HT-29 (cell line): ENCODE data around the gene YTHDF1. TPM values are rescaled to one million over a fixed set of nuclear protein-coding genes. Genes with fewer than 3 reads are reported as not detected.
"Not testable (repeated sequence)": the region's sequence is repeated elsewhere in the genome, so short reads cannot be mapped to it uniquely, and the experiment has no call there.

Experiments used
- DNase-seq: peaks from one replicate; pipeline ENCODE4 v3.0.0-alpha.2; 2015; ENCODE audit warnings: low spot score
- total RNA-seq: library from RNA; depleted of rRNA; stranded (reverse); fragments of >200 nt; shearing (Covaris generic); gene quantifications from 2 replicates; pipeline ENCODE4 v1.2.3, GENCODE V29; 2014

Gene YTHDF1
- total RNA-seq, 1 experiment from 2014 or later = 53.6 TPM

- no peak for DNase-seq
Observed at GRCh38 chr20:63227260-63227659, 11.3 kb upstream of the YTHDF1 start.

GRCh38 chr20:63226042-63226943 lies 10.4 kb upstream of the YTHDF1 start:
- peak; percentile 32 for DNase-seq

- DNase-seq = no peak
Observed at GRCh38 chr20:63225082-63225454, 9.1 kb upstream of the YTHDF1 start.

- DNase-seq = peak; percentile 93
Observed at GRCh38 chr20:63224412-63225081, 8.6 kb upstream of the YTHDF1 start.

- no peak for DNase-seq
Observed at GRCh38 chr20:63223826-63224207, 7.9 kb upstream of the YTHDF1 start.

- peak; percentile 78 for DNase-seq
Observed at GRCh38 chr20:63223121-63223825, 7.3 kb upstream of the YTHDF1 start.

GRCh38 chr20:63222541-63222940 lies 6.6 kb upstream of the YTHDF1 start:
- DNase-seq = peak; percentile 31

- DNase-seq = not testable (repeated sequence)
Observed at GRCh38 chr20:63221400-63222053, 5.6 kb upstream of the YTHDF1 start.

- no peak for DNase-seq
Observed at GRCh38 chr20:63220696-63221399, 4.9 kb upstream of the YTHDF1 start.

- no peak for DNase-seq
Observed at GRCh38 chr20:63219866-63220521, 4.1 kb upstream of the YTHDF1 start.

- DNase-seq = no peak
Observed at GRCh38 chr20:63219447-63219821, 3.5 kb upstream of the YTHDF1 start.

- DNase-seq = no peak
Observed at GRCh38 chr20:63218701-63219446, 2.9 kb upstream of the YTHDF1 start.

- DNase-seq = no peak
Observed at GRCh38 chr20:63217706-63218105, 1.8 kb upstream of the YTHDF1 start.

- peak; percentile 49 for DNase-seq
Observed at GRCh38 chr20:63216849-63217471, 1.0 kb upstream of the YTHDF1 start.

GRCh38 chr20:63215101-63216040 lies 560 bp downstream of the YTHDF1 start:
- peak; percentile 76 for DNase-seq

GRCh38 chr20:63214514-63214913 lies 1.4 kb downstream of the YTHDF1 start:
- DNase-seq = no peak

- DNase-seq = no peak
Observed at GRCh38 chr20:63212792-63213191, 3.1 kb downstream of the YTHDF1 start.

GRCh38 chr20:63212393-63212730 lies 3.6 kb downstream of the YTHDF1 start:
- DNase-seq = no peak
